CMK (cell line): ENCODE results near the gene REEP6.

Experiments
- DNase-seq: peaks from one replicate; pipeline ENCODE4 v3.0.0-alpha.2; 2010; ENCODE audit warnings: low read depth

REEP6 gene

DNA sequence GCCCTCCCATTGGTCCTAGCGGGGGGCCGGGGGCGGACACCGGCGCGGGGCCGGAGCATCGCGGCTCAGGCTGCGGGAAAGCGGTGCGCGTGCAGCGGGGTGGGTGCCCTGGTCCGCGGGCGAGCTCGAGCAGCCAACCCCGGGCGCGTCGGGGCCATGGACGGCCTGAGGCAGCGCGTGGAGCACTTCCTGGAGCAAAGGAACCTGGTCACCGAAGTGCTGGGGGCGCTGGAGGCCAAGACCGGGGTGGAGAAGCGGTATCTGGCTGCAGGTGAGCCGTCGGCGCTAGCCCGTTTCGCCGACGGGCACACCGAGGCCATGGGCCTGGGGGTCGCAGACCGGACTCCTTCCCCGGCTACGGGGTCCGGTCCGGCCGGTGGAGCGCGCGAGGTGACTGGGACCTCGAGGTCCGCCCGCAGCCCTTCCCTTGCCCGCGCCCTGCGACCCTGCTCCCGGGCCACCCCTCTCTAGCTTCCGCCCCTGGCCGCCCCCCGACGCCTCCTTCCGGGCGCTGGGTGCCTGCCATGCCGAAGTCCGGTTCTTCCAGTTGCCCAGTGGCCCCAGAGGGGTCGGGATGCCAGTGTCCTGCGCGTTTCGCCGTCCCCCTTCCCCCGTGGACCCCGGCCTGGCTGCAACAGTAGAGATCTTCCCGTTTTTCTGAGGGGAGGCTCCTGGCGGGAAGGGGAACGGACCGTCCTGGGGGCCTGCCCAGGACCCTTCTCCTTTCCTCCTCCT, at the start of gene REEP6:
TSS of gene REEP6 (plus strand) at position 68 of the 735 bp plus-strand sequence. CDS start at position 157, 89 bp downstream.
- DNase-seq = no peak

GRCh38 chr19:1441677-1442438, 49.1 kb upstream of the REEP6 start:
- no peak for DNase-seq

GRCh38 chr19:1445185-1445931, 45.6 kb upstream of the REEP6 start:
- DNase-seq = peak; percentile 52

- DNase-seq = no peak
These were observed 44.9 kb upstream of the REEP6 start for GRCh38 chr19:1445932-1446712.

DNA sequence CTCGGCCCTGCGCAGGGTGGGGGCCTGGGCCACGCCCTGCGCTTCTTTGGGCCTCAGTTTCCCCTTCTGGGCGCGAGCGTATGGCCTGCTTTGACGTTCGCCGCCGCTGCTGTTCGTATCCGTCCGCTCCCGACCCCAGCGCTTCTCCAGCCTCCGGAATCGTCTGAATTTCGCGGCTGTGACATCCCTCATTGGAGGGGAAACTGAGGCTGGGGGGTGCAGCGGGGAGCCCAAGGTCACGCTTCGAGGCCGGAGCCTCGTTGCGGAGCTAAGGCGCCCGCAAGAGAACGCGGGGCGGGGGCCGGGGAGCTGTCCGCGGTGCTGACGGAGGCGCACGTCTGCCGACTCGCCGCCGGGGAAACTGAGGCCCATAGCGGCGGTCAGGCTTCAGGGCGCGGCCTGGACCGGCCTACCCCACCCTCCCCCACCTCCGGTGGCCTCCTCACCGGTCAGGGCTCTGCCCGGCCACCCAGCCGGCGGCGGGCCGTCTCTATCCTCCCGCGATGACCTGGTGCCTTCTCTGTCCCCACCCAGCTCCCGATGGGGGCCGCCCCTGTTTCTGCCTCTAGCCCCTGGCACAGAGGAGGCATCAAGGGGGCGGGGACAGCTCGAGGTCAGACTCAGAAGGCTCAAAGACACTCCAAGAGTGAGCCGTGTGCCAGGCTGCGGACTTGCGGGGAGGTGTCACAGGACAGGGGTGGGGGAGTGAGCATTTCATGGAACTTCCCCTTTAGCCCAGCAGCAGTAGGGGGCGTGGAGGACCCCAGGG, 44.1 kb upstream of the REEP6 start:
- no peak for DNase-seq

- DNase-seq = no peak
These were observed 43.5 kb upstream of the REEP6 start for GRCh38 chr19:1447504-1447903.

GRCh38 chr19:1447944-1448343, 43.0 kb upstream of the REEP6 start:
- no peak for DNase-seq

DNA sequence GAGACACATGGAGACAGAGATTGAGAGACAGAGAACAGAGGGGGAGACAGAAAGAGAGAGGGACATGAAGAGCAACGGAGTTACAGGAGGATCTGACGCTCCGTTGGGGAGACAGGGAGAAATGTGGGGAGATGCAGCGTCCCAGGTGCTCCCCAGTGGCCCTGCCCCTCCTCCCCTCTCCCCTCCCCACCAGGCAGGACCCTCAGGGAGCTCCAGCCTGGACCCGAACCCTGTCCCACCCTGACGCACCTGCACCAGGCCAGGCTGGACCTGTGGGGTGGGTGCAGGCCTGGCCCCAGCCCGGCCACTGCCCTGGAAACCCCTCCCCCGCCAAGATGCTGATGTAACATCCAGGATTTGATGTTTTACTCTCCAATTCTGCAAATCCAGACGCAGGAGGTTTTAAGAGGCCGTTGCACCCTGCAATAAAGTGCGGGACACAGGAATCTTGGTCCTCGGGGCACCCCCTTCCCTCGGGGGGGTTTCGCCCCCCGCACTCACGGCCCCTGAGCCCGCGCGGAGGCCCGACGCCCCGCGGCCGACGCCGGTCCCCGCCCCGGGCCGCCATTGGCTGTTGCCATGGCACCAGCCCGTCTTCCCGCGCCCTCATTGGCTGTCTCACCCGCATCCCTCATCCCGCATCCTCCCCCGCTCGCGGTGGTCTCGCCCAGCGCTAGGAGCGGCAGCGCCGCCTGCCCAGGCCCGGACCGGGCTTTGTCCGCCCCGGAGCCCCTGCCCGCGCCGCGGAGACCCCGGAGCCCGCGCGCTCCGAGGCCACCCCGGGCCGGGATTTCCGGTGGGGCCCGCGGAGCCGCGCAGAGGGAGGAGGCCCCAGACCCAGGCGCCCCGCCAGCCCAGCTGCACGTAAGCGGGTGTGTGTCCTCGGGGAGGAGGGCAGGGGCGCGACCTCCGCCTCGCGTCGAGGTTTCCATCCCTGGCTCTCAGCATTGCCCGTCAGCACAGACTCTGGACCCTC, 41.2 kb upstream of the REEP6 start, which contains the start of gene APC2:
TSS of gene APC2 (plus strand) at position 655 of the 976 bp plus-strand sequence. CDS start 2,881 bp downstream, outside the sequence.
- no peak for DNase-seq

GRCh38 chr19:1450735-1451731, 39.9 kb upstream of the REEP6 start:
- no peak for DNase-seq

- no peak for DNase-seq
These were observed 38.8 kb upstream of the REEP6 start for GRCh38 chr19:1451916-1452801.

DNA sequence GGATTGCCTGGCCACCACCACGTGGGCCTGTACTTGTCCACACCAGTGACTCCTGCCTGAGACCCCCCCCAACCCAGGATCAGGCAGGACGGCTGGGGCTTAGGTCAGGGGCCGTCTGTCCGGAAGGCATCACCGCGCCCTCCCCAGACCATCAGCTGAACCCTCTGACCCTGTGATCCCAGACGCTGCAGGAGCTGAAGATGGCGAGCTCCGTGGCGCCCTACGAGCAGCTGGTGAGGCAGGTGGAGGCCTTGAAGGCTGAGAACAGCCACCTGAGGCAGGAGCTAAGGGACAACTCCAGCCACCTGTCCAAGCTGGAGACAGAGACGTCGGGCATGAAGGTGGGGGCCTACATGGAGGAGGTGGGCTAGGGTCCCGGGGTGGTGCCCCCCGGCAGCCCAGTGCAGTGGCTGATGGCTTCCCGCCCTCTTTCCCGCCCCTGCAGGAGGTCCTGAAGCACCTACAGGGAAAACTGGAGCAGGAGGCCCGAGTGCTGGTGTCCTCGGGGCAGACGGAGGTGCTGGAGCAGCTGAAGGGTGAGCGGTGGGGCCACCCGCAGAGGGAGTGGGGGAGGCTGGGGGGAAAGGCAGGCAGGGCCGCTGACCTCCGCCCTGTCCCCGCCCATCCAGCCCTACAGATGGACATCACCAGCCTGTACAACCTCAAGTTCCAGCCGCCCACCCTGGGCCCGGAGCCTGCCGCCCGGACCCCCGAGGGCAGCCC, 38.0 kb upstream of the REEP6 start:
- no peak for DNase-seq

DNA sequence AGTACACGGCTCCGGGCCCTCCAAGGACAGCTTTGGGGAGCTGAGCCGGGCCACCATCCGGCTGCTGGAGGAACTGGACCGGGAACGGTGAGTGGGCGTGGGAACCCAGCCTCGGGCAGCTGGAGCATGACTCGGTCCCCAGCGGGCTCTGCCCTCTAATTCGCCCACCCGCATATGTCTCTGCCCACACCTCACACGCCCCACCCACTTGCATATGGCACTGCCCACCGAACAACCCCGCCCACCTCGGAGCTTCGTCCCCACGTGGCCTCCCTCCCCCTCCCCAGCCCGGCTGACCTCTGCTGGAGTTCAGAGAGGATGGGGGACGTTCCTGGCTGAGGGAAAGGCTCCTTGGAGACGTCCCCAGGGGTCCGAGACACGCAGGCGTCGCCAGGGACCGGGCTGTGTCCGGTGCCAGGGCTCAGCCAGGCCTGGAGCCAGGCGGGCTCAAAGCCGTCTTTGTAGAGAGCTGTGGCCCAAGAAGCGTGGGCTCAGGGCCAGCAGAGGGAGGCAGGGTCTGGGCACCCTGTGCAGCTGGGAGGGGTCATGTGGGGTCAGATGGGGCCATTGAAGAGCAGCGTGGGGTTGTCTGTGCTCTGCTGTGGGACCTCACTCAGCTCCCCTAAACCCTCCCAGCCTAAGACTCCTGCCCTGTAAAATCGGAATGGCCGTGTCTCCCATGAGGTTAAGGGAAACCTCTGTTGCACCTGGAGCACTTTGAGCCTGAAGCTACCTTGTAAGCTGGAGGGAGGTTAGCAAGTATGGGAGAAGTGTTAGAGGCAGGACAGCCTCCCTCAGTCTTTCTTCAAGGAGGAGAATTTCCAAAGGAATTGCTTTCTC, 37.2 kb upstream of the REEP6 start:
- DNase-seq = peak; percentile 52

DNA sequence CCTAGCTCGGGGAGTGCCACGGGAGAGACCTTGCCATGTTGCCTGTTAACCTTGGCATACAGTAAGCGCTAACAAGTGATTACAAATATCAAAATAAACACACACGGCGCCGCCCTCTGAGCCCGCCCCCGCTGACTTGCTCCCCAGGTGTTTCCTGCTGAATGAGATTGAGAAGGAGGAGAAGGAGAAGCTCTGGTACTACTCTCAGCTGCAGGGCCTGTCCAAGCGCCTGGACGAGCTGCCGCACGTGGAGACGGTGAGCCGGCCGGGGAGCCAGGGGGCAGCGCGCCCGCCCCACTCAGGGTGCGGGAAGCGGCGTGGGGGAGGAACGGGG, 36.0 kb upstream of the REEP6 start:
- DNase-seq = no peak

GRCh38 chr19:1455336-1456120, 35.5 kb upstream of the REEP6 start:
- DNase-seq = peak; percentile 87
